ENCODE measurements around the gene TBX1. TPM values are rescaled to one million over a fixed set of nuclear protein-coding genes. Genes with fewer than 3 reads are reported as not detected.

TBX1 gene
- total and polyA plus RNA-seq, 10 of the 15 experiments (the other 5 are each of a cell fraction or from before 2014, with no cell fraction given) = not detected

DNA sequence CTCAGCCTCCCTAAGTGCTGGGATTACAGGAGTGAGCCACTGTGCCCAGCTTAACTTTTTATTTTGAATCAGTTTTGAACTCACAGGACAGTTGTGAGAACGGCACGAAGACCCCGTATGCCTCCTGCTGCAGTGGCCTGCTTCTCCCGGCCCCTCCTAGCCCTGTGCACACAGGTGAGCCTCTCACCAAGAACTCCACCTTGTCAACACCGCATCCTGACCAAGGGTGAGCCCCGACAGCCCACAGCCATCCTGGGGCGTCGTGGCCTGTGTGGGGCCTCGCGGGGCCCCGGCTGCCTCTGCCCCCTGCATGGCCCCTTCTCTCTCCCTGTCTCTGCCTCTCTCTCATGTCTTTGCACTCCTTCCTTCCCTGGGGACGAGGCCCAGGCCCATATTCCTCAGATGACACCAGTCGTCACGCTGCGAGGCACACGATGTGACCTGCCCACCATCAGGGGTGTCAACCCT, 55.3 kb downstream of the TBX1 start (continued):
- TF ChIP-seq TCF3 (IDR thresholded peaks at IDR 0.05; ENCODE audit: borderline replicate concordance, insufficient read depth, low read depth, low read length) (no peak), CHD4 (IDR thresholded peaks at IDR 0.05) (no peak), RBBP5 (conservative IDR thresholded peaks at IDR 0.05) (no peak), ATF7 (IDR thresholded peaks at IDR 0.05; ENCODE audit: low read depth) (no peak)

DNA sequence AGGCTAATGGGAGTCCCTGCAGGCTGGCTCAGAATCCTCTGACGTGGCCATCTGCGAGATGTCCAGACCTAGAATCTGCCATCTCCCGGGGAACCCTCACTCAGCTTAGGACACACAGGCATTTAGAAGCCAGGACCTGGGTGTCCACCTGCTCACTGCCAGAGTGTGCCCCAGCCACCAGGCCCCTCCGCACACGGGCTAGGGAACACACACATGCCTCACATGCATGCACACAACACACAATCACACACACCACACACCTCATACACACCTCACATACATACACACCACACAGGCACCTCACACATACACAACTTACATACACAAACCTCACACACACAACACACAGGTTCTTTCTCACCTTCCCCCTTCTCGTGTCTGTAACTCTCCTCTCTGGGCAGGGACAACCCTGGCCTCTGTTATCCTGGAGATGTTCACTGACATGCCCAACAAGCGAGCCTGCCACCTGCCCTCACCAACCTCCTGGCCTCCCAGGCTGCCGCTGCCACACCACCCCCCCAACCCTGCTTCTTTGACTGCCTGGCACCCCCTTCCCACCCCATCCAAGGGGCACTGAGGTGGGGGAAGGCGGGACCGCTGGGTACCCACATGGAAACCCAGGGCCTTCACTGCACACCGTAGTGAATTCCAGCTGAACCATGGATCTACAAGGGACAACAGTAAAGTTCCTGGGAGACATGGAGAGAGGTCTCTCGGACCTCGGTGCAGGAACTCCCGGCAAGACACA, 56.0 kb downstream of the TBX1 start:
- FAIRE-seq = no peak
- no peak for ATAC-seq
- no peak for TF ChIP-seq YBX1 (IDR thresholded peaks at IDR 0.05)
- no peak for TF ChIP-seq POLR2A (IDR thresholded peaks at IDR 0.05; ENCODE audit: low read depth, low read length)
- no peak for TF ChIP-seq MTA2 (IDR thresholded peaks at IDR 0.05; ENCODE audit: low read depth)
- TF ChIP-seq, protein P1, sequence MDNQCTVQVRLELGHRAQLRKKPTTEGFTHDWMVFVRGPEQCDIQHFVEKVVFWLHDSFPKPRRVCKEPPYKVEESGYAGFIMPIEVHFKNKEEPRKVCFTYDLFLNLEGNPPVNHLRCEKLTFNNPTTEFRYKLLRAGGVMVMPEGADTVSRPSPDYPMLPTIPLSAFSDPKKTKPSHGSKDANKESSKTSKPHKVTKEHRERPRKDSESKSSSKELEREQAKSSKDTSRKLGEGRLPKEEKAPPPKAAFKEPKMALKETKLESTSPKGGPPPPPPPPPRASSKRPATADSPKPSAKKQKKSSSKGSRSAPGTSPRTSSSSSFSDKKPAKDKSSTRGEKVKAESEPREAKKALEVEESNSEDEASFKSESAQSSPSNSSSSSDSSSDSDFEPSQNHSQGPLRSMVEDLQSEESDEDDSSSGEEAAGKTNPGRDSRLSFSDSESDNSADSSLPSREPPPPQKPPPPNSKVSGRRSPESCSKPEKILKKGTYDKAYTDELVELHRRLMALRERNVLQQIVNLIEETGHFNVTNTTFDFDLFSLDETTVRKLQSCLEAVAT (IDR thresholded peaks at IDR 0.05) = no peak
- TF ChIP-seq, protein P2, sequence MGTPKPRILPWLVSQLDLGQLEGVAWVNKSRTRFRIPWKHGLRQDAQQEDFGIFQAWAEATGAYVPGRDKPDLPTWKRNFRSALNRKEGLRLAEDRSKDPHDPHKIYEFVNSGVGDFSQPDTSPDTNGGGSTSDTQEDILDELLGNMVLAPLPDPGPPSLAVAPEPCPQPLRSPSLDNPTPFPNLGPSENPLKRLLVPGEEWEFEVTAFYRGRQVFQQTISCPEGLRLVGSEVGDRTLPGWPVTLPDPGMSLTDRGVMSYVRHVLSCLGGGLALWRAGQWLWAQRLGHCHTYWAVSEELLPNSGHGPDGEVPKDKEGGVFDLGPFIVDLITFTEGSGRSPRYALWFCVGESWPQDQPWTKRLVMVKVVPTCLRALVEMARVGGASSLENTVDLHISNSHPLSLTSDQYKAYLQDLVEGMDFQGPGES (IDR thresholded peaks at IDR 0.05) = no peak
- TF ChIP-seq HCFC1 (IDR thresholded peaks at IDR 0.05; ENCODE audit: low read length) = no peak
- no peak for TF ChIP-seq POLR2AphosphoS5 (IDR thresholded peaks at IDR 0.05; ENCODE audit: low read length)
- TF ChIP-seq, protein P3, sequence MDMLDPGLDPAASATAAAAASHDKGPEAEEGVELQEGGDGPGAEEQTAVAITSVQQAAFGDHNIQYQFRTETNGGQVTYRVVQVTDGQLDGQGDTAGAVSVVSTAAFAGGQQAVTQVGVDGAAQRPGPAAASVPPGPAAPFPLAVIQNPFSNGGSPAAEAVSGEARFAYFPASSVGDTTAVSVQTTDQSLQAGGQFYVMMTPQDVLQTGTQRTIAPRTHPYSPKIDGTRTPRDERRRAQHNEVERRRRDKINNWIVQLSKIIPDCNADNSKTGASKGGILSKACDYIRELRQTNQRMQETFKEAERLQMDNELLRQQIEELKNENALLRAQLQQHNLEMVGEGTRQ (IDR thresholded peaks at IDR 0.05; ENCODE audit: borderline replicate concordance, low read depth, low read length) = no peak
- TF ChIP-seq NKRF (conservative IDR thresholded peaks at IDR 0.05) = no peak
- TF ChIP-seq PRDM15 (CRISPR knock-in tag; IDR thresholded peaks at IDR 0.05) = no peak

More for the DNA sequence above, 56.0 kb downstream of the TBX1 start:
- DNase-seq (ENCODE audit: low read depth, low spot score) = no peak
- BruUV-seq (replicated peaks) = no TSS peak
- H3K79me2 ChIP-seq (ENCODE audit: control insufficient read depth, insufficient read depth, low read length) = no peaks in the 10 kb centered on the region
- H3K4me3 ChIP-seq = no peak overlapping the region
- no peak overlapping the region for H3K4me2 ChIP-seq (ENCODE audit: control insufficient read depth, insufficient read depth)
- H3K9ac ChIP-seq (ENCODE audit: control insufficient read depth, insufficient read depth, low read length) = no peak overlapping the region
- no peaks in the 10 kb centered on the region for H3K27me3 ChIP-seq (replicated peaks in 1 of 2; ENCODE audit: control insufficient read depth in 2 of 2, insufficient read depth in 2 of 2, low read length in 1 of 2)
- intact Hi-C loops (cut with micrococcal nuclease; ENCODE audit: unreplicated experiment) (no loop called here), in situ Hi-C loops (cut with MboI) (no loop called here)
- ChIA-PET CTCF (no interaction called here), POLR2A (no interaction called here), RAD21 (ENCODE audit: unreplicated experiment) (no interaction called here), SMC1A (ENCODE audit: uncharacterized antibody, unreplicated experiment) (no interaction called here)
- WGBS (ENCODE audit: insufficient coverage, insufficient replicate concordance, low lambda C conversion rate, missing lambda C conversion rate) = 87% methylated on average over 14 of the region's 14 CpGs
- H3K9me3 ChIP-seq (replicated peaks; ENCODE audit: control insufficient read depth, insufficient read depth, low read length) = no peaks in the 10 kb centered on the region
- no peaks in the 10 kb centered on the region for H3K4me1 ChIP-seq (ENCODE audit: control insufficient read depth, insufficient read depth, low read length)
- H3K27ac ChIP-seq (ENCODE audit: control insufficient read depth, insufficient read depth) = no peak overlapping the region
- H2AFZ ChIP-seq (ENCODE audit: control insufficient read depth, low read depth, low read length) = no peak overlapping the region
- H4K20me1 ChIP-seq (ENCODE audit: control insufficient read depth, insufficient read depth) = no peaks in the 10 kb centered on the region
- peaks cover 0 to 2% of the 10 kb centered on the region in 2 experiments; a peak in 2 of 4 replicates for H3K36me3 ChIP-seq (ENCODE audit: control insufficient read depth in 2 of 2, insufficient read depth in 2 of 2, low read length in 1 of 2)
